ENCODE results near the gene RBM38. TPM values are rescaled to one million over a fixed set of nuclear protein-coding genes. Genes with fewer than 3 reads are reported as not detected.

RBM38 gene
- total and polyA plus RNA-seq, 5 experiments from 2014 or later: 48.9 to 153 (median 117) TPM

GRCh38 chr20:57437672-57438330, 46.6 kb downstream of the RBM38 start:
- Mint-ChIP-seq H3K27me3 (no peaks in the 10 kb centered on the region), H3K9me3 (no peaks in the 10 kb centered on the region), H3K4me1 (peaks cover 30 to 43% (median 41%) of the 10 kb centered on the region in 4 donors), H3K4me3 (no peak overlapping the region), H3K27ac (peak overlapping the region in 1 of 10 donors; percentile 14), H3K36me3 (no peaks in the 10 kb centered on the region)
- no peak for ATAC-seq
- POLR2A ChIA-PET: interaction anchor here (1.3 to 15.8 kb wide), 2 partner anchors 36 to 39 kb away, joined by 4 to 229 read pairs; no protein-coding TSS in a partner anchor
- no peak for DNase-seq

- peaks cover 24 to 35% (median 34%) of the 10 kb centered on the region in 4 donors for H3K4me1 Mint-ChIP-seq
- POLR2A ChIA-PET: interaction anchor here (1.3 kb wide), 1 partner anchor 40 kb away, joined by 4 read pairs; no protein-coding TSS in a partner anchor
- DNase-seq (no peak), ATAC-seq (no peak)
- H3K4me3 Mint-ChIP-seq: no peak overlapping the region
- no peaks in the 10 kb centered on the region for H3K9me3 Mint-ChIP-seq
- H3K27ac Mint-ChIP-seq: peak overlapping the region in 1 of 10 donors; percentile 2
- H3K27me3 Mint-ChIP-seq: no peaks in the 10 kb centered on the region
- no peaks in the 10 kb centered on the region for H3K36me3 Mint-ChIP-seq
These were observed 47.4 kb downstream of the RBM38 start for GRCh38 chr20:57438552-57438951.

- Mint-ChIP-seq H3K27me3 (no peaks in the 10 kb centered on the region), H3K9me3 (no peaks in the 10 kb centered on the region), H3K4me1 (peaks cover 15 to 26% (median 25%) of the 10 kb centered on the region in 4 donors), H3K27ac (peak overlapping the region in 1 of 10 donors; percentile 65), H3K36me3 (no peaks in the 10 kb centered on the region), H3K4me3 (no peak overlapping the region)
- POLR2A ChIA-PET: interaction anchor here (1.3 kb wide), 1 partner anchor 41 kb away, joined by 4 read pairs; no protein-coding TSS in a partner anchor
- ATAC-seq: no peak
- DNase-seq: no peak
These were observed 48.2 kb downstream of the RBM38 start for GRCh38 chr20:57439432-57439831.

GRCh38 chr20:57439993-57440392, 48.8 kb downstream of the RBM38 start:
- peak overlapping the region in 6 of 10 donors; percentile 0 to 88 (median 74) for H3K27ac Mint-ChIP-seq
- no peak for DNase-seq
- no peak overlapping the region for H3K4me3 Mint-ChIP-seq
- H3K27me3 Mint-ChIP-seq: no peaks in the 10 kb centered on the region
- no peaks in the 10 kb centered on the region for H3K36me3 Mint-ChIP-seq
- peaks cover 11 to 21% (median 19%) of the 10 kb centered on the region in 4 donors for H3K4me1 Mint-ChIP-seq
- POLR2A ChIA-PET: no interaction called here
- no peak for ATAC-seq
- no peaks in the 10 kb centered on the region for H3K9me3 Mint-ChIP-seq

- POLR2A ChIA-PET: interaction anchor here (0.6 kb wide), 1 partner anchor 53 kb away, joined by 6 read pairs; no protein-coding TSS in a partner anchor
- Mint-ChIP-seq H3K27ac (no peak overlapping the region), H3K4me1 (peaks cover 5 to 13% (median 11%) of the 10 kb centered on the region in 4 donors), H3K4me3 (no peak overlapping the region), H3K9me3 (no peaks in the 10 kb centered on the region), H3K27me3 (no peaks in the 10 kb centered on the region), H3K36me3 (no peaks in the 10 kb centered on the region)
- DNase-seq (no peak), ATAC-seq (no peak)
These were observed 49.7 kb downstream of the RBM38 start for GRCh38 chr20:57440678-57441509.

- DNase-seq: no peak
- POLR2A ChIA-PET: no interaction called here
- no peak overlapping the region for H3K4me3 Mint-ChIP-seq
- no peak overlapping the region for H3K27ac Mint-ChIP-seq
- H3K36me3 Mint-ChIP-seq: no peaks in the 10 kb centered on the region
- H3K9me3 Mint-ChIP-seq: no peaks in the 10 kb centered on the region
- peaks cover 5 to 10% (median 8%) of the 10 kb centered on the region in 4 donors for H3K4me1 Mint-ChIP-seq
- no peaks in the 10 kb centered on the region for H3K27me3 Mint-ChIP-seq
- ATAC-seq: no peak
These were observed 50.4 kb downstream of the RBM38 start for GRCh38 chr20:57441510-57442154.

- ATAC-seq (no peak), DNase-seq (no peak)
- no peak overlapping the region for H3K4me3 Mint-ChIP-seq
- POLR2A ChIA-PET: no interaction called here
- no peaks in the 10 kb centered on the region for H3K36me3 Mint-ChIP-seq
- no peak overlapping the region for H3K27ac Mint-ChIP-seq
- H3K9me3 Mint-ChIP-seq: no peaks in the 10 kb centered on the region
- no peaks in the 10 kb centered on the region for H3K27me3 Mint-ChIP-seq
- peaks cover 3 to 11% (median 8%) of the 10 kb centered on the region in 4 donors for H3K4me1 Mint-ChIP-seq
These were observed 51.1 kb downstream of the RBM38 start for GRCh38 chr20:57442158-57442887.

- POLR2A ChIA-PET: no interaction called here
- no peak overlapping the region for H3K27ac Mint-ChIP-seq
- H3K4me3 Mint-ChIP-seq: no peak overlapping the region
- no peaks in the 10 kb centered on the region for H3K27me3 Mint-ChIP-seq
- peaks cover 3 to 11% (median 8%) of the 10 kb centered on the region in 4 donors for H3K4me1 Mint-ChIP-seq
- no peak for DNase-seq
- ATAC-seq: no peak
- no peaks in the 10 kb centered on the region for H3K36me3 Mint-ChIP-seq
- no peaks in the 10 kb centered on the region for H3K9me3 Mint-ChIP-seq
These were observed 51.7 kb downstream of the RBM38 start for GRCh38 chr20:57442888-57443239.

GRCh38 chr20:57443349-57444265, 52.4 kb downstream of the RBM38 start:
- Mint-ChIP-seq H3K27me3 (peaks cover 0 to 3% (median 0%) of the 10 kb centered on the region in 5 donors), H3K4me1 (peaks cover 6 to 14% (median 10%) of the 10 kb centered on the region in 4 donors), H3K4me3 (no peak overlapping the region), H3K27ac (peak overlapping the region in 1 of 10 donors; percentile 22), H3K36me3 (no peaks in the 10 kb centered on the region), H3K9me3 (no peaks in the 10 kb centered on the region)
- no peak for ATAC-seq
- POLR2A ChIA-PET: no interaction called here
- no peak for DNase-seq

GRCh38 chr20:57444394-57445048, 53.3 kb downstream of the RBM38 start:
- Mint-ChIP-seq H3K4me3 (no peak overlapping the region), H3K27ac (peak overlapping the region in 1 of 10 donors; percentile 22), H3K27me3 (peaks cover 0 to 3% (median 0%) of the 10 kb centered on the region in 5 donors), H3K36me3 (no peaks in the 10 kb centered on the region), H3K4me1 (peaks cover 12 to 22% (median 17%) of the 10 kb centered on the region in 4 donors), H3K9me3 (no peaks in the 10 kb centered on the region)
- POLR2A ChIA-PET: interaction anchor here (1.8 kb wide), 1 partner anchor 9 kb away, joined by 6 read pairs; no protein-coding TSS in a partner anchor
- DNase-seq: no peak
- ATAC-seq: no peak

GRCh38 chr20:57445298-57445697, 54.1 kb downstream of the RBM38 start:
- H3K27ac Mint-ChIP-seq: peak overlapping the region in 1 of 10 donors; percentile 40
- H3K36me3 Mint-ChIP-seq: no peaks in the 10 kb centered on the region
- H3K9me3 Mint-ChIP-seq: no peaks in the 10 kb centered on the region
- POLR2A ChIA-PET: interaction anchor here (1.2 to 1.8 kb wide), 2 partner anchors 10 to 43 kb away, joined by 3 to 6 read pairs; no protein-coding TSS in a partner anchor
- DNase-seq: no peak
- H3K4me1 Mint-ChIP-seq: peaks cover 16 to 24% (median 21%) of the 10 kb centered on the region in 4 donors
- H3K27me3 Mint-ChIP-seq: peaks cover 0 to 3% (median 0%) of the 10 kb centered on the region in 5 donors
- ATAC-seq: no peak
- no peak overlapping the region for H3K4me3 Mint-ChIP-seq
